Small intestine (tissue), 7 donors: ENCODE measurements around the gene PTPN4. TPM values are rescaled to one million over a fixed set of nuclear protein-coding genes. Genes with fewer than 3 reads are reported as not detected.

Experiments used
- DNase-seq, 2 donors: peaks; one replicate each; pipeline versions ENCODE4 v3.0.0 to v3.0.0-alpha.2; 2013
- FAIRE-seq: peaks from 2 replicates; lab custom pipeline; 2012; peaks lifted over from hg19 to GRCh38; lab: Jason Lieb, UNC
- H3K27ac ChIP-seq, 3 donors: one replicate each; pipeline ENCODE4 v1.5.1; 2013; ENCODE audit warnings: low read length in 2 of 3, mild to moderate bottlenecking in 2 of 3, control low read depth in 1 of 3, inconsistent platforms in 1 of 3, low read depth in 1 of 3, moderate library complexity in 1 of 3
- H3K27me3 ChIP-seq, 3 donors: one replicate each; pipeline ENCODE4 v1.6.1; 2013; ENCODE audit warnings: low read length in 3 of 3, inconsistent platforms in 1 of 3; ENCODE audit not compliant: control insufficient read depth in 3 of 3, insufficient read depth in 3 of 3
- H3K36me3 ChIP-seq, 3 donors: one replicate each; pipeline ENCODE4 v1.6.1; 2013; ENCODE audit warnings: low read length in 3 of 3, inconsistent platforms in 1 of 3, low read depth in 1 of 3, mild to moderate bottlenecking in 1 of 3, moderate library complexity in 1 of 3; ENCODE audit not compliant: control insufficient read depth in 3 of 3, insufficient read depth in 2 of 3
- H3K4me1 ChIP-seq, 3 donors: one replicate each; pipeline ENCODE4 v1.6.1; 2013; ENCODE audit warnings: low read length in 2 of 3, inconsistent platforms in 1 of 3, low read depth in 1 of 3, mild to moderate bottlenecking in 1 of 3, moderate library complexity in 1 of 3; ENCODE audit not compliant: control insufficient read depth in 3 of 3, insufficient read depth in 2 of 3
- H3K4me3 ChIP-seq, 3 donors: one replicate each; pipeline ENCODE4 v1.5.1; 2013; ENCODE audit warnings: low read length in 3 of 3, control low read depth in 1 of 3, inconsistent platforms in 1 of 3, low read depth in 1 of 3, mild to moderate bottlenecking in 1 of 3, moderate library complexity in 1 of 3
- H3K9me3 ChIP-seq, 2 donors: one replicate each; pipeline ENCODE4 v1.6.1; 2013; ENCODE audit warnings: low read depth in 1 of 2, low read length in 1 of 2; ENCODE audit not compliant: control insufficient read depth in 2 of 2, insufficient read depth in 1 of 2
- WGBS, 3 donors: extraction: QIAGEN DNeasy Blood & Tissue Kit; methylation state at CpG; one replicate each; pipeline ENCODE4 v1.1.7; 2013; 5-methylcytosine and 5-hydroxymethylcytosine counted together
- polyA plus RNA-seq, 4 donors: library from polyadenylated mRNA; stranded (reverse) in 3 of 4; unstranded in 1 of 4; fragments of 200-250 nt in 3 of 4; fragments of 120-200 nt in 1 of 4; gene quantifications; one replicate each; pipeline versions ENCODE4 v1.2.1 to v1.2.3, GENCODE V29; 2013
- donor health status: healthy with polysubstance abuse.
- donor health status: control.
- donor health status: control.
- donor health status: Bipolar disorder and iron deficiency.
- donor health status: healthy.

Gene PTPN4
- polyA plus RNA-seq, 4 donors = 1.9 to 13.4 (median 6.0) TPM

DNA sequence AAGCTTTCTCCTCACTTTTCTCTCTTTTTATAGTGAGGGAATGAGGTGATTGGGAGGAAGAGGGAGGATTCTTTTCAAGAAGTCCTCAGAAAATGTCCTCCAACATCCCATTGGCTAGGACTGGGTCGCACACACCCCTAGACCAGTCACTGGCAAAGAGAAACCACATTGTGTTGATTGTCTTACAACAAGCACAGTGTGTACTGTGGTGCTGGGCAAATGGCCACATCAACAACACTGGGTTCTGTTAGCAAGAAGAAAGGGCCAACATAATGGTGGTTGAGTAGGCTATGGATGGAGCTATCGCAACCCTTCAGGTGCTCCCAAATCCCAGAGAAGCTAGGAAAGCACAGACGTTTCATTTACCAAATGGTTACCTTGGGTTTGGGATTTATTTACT lies 18.7 kb upstream of the PTPN4 start:
- H3K4me1 ChIP-seq = no peaks in the 10 kb centered on the region
- no peak overlapping the region for H3K27ac ChIP-seq
- 91 to 94% (median 93%) methylated on average over 3 of the region's 3 CpGs for WGBS, 3 donors
- no peak for FAIRE-seq
- H3K9me3 ChIP-seq = no peaks in the 10 kb centered on the region
- H3K27me3 ChIP-seq = no peaks in the 10 kb centered on the region
- H3K4me3 ChIP-seq = no peak overlapping the region
- no peak for DNase-seq
- no peaks in the 10 kb centered on the region for H3K36me3 ChIP-seq

DNA sequence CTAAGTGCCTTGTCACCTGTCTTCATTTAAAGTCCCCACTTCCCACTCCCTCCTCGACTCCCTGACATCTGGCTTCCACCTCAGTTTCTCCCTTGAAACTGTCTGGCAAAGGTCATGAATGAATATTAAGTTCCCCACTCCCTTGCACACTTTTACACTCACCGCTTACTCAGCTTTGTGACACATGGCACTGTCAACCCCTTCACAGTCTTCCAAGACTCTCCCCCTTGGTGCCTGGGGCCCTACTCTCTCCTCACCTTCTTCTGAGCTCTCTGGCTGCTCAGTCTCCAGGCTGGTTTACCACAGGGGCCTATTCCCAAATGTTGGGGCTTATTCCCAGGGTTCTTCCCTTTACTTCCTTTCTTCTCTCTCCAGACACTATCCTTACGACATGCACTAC lies 17.9 kb upstream of the PTPN4 start:
- FAIRE-seq = no peak

DNA sequence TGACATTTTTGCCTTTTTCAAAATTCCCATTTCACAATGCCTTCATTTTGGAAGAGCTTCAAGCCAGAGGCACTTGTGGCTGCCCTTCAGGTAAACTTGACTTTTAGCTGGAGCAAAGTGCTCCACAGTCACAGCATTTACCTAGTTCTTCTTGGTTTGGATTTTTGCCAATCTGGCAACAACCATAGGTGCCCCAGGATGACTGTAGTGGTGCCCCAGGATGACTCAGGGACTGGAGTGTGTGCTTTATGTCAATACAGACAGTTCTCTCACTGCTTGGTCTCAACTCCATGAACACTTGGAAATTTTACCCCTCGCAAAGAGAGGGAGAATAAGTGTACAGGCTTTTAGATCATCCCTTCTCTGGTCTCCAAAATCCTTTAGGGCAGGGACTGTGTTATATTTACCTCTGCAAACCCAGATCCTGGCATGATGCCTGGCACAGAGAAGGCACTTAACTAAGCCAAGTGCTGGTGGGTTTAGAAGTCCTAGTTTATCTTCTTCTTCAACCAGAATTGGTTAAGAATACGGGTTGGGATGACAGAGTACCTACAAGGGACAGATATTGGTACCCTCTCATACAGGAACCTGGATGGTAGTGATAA lies 15.3 kb upstream of the PTPN4 start:
- no peak overlapping the region for H3K27ac ChIP-seq

More for the DNA sequence above, 17.9 kb upstream of the PTPN4 start:
- Histone ChIP-seq H3K27ac (no peak overlapping the region), H3K4me3 (no peak overlapping the region), H3K27me3 (no peaks in the 10 kb centered on the region), H3K36me3 (no peaks in the 10 kb centered on the region), H3K4me1 (no peaks in the 10 kb centered on the region), H3K9me3 (no peaks in the 10 kb centered on the region)
- no peak for DNase-seq
- 84 to 87% (median 86%) methylated on average over 3 of the region's 3 CpGs for WGBS, 3 donors

GRCh38 chr2:119745566-119745965 lies 14.2 kb upstream of the PTPN4 start:
- no peak overlapping the region for H3K27ac ChIP-seq
- H3K27me3 ChIP-seq = peaks cover 0 to 2% (median 0%) of the 10 kb centered on the region in 3 donors
- 83 to 92% (median 86%) methylated on average over 2 of the region's 2 CpGs for WGBS, 3 donors
- H3K4me1 ChIP-seq = no peaks in the 10 kb centered on the region
- no peak overlapping the region for H3K4me3 ChIP-seq
- no peaks in the 10 kb centered on the region for H3K9me3 ChIP-seq
- DNase-seq = no peak
- FAIRE-seq = no peak
- no peaks in the 10 kb centered on the region for H3K36me3 ChIP-seq

More for the DNA sequence above, 15.3 kb upstream of the PTPN4 start:
- Histone ChIP-seq H3K4me3 (no peak overlapping the region), H3K27me3 (peaks cover 0 to 2% (median 0%) of the 10 kb centered on the region in 3 donors), H3K36me3 (no peaks in the 10 kb centered on the region), H3K9me3 (no peaks in the 10 kb centered on the region), H3K4me1 (no peaks in the 10 kb centered on the region)
- FAIRE-seq (no peak), DNase-seq (peak in 1 of 2 donors; percentile 39)
- WGBS, 3 donors = 46 to 62% (median 60%) methylated on average over 2 of the region's 2 CpGs

- WGBS, 3 donors = 79 to 86% (median 84%) methylated on average over 15 of the region's 15 CpGs
- DNase-seq (no peak), FAIRE-seq (no peak)
- Histone ChIP-seq H3K4me1 (no peaks in the 10 kb centered on the region), H3K4me3 (no peak overlapping the region), H3K36me3 (no peaks in the 10 kb centered on the region), H3K9me3 (no peaks in the 10 kb centered on the region), H3K27me3 (peaks cover 0 to 2% (median 0%) of the 10 kb centered on the region in 3 donors), H3K27ac (no peak overlapping the region)
Observed at GRCh38 chr2:119746836-119747686, 12.7 kb upstream of the PTPN4 start.

- no peak for FAIRE-seq
- no peak overlapping the region for H3K27ac ChIP-seq
Observed at GRCh38 chr2:119748135-119748534, 11.6 kb upstream of the PTPN4 start.

GRCh38 chr2:119749477-119750012 lies 10.2 kb upstream of the PTPN4 start:
- no peaks in the 10 kb centered on the region for H3K9me3 ChIP-seq
- FAIRE-seq = no peak
- H3K4me1 ChIP-seq = no peaks in the 10 kb centered on the region
- peaks cover 0 to 2% (median 0%) of the 10 kb centered on the region in 3 donors for H3K27me3 ChIP-seq
- no peaks in the 10 kb centered on the region for H3K36me3 ChIP-seq
- H3K27ac ChIP-seq = no peak overlapping the region
- H3K4me3 ChIP-seq = no peak overlapping the region
- 97 to 100% (median 99%) methylated on average over 1 of the region's 1 CpG for WGBS, 3 donors
- DNase-seq = no peak

More at GRCh38 chr2:119748135-119748534, 11.6 kb upstream of the PTPN4 start:
- Histone ChIP-seq H3K36me3 (no peaks in the 10 kb centered on the region), H3K9me3 (no peaks in the 10 kb centered on the region), H3K4me3 (no peak overlapping the region), H3K27me3 (peaks cover 0 to 2% (median 0%) of the 10 kb centered on the region in 3 donors), H3K4me1 (no peaks in the 10 kb centered on the region)
- DNase-seq = no peak
- WGBS, 3 donors = 92 to 96% (median 93%) methylated on average over 4 of the region's 4 CpGs

DNA sequence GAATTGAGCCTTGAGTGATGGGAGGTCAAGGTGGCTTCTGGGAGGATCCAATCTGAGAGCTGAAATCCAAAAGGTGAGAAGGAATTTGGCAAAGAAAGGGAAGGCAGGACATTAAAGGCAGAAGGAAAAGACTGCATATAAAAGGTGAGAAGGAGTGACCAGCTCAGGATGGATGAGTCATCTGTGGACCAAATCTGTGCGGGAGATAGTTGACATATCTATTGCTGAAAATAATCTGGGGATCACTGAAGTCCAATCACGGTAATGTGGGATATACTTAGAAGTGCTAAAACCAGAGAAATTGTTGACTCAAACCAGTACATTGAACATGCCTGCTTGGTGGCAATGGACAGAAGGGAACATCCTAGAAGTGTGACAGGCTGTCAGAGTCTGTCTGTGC lies 8.0 kb upstream of the PTPN4 start:
- no peak overlapping the region for H3K4me3 ChIP-seq
- H3K27ac ChIP-seq = no peak overlapping the region
- no peaks in the 10 kb centered on the region for H3K4me1 ChIP-seq
- no peaks in the 10 kb centered on the region for H3K36me3 ChIP-seq
- DNase-seq (no peak), FAIRE-seq (no peak)
- H3K27me3 ChIP-seq = peaks cover 0 to 2% (median 0%) of the 10 kb centered on the region in 3 donors
- no peaks in the 10 kb centered on the region for H3K9me3 ChIP-seq
- WGBS, 3 donors = 61 to 84% (median 65%) methylated on average over 2 of the region's 2 CpGs
